Limb (tissue), 2 donors: ENCODE data around the gene TREM2.

Experiments used
- DNase-seq, 2 donors: peaks; one replicate each; pipeline ENCODE4 v3.0.0-alpha.2; 2016; ENCODE audit errors: extremely low spot score in 2 of 2

Gene TREM2

GRCh38 chr6:41182069-41183034 lies 19.4 kb upstream of the TREM2 start:
- DNase-seq = peak in 1 of 2 donors; percentile 47

- DNase-seq = no peak
These were observed 18.6 kb upstream of the TREM2 start for GRCh38 chr6:41181566-41181965.

- no peak for DNase-seq
These were observed 16.2 kb upstream of the TREM2 start for GRCh38 chr6:41179163-41179562.

- no peak for DNase-seq
These were observed 14.8 kb upstream of the TREM2 start for GRCh38 chr6:41177695-41178094.

- DNase-seq = no peak
These were observed 14.4 kb upstream of the TREM2 start for GRCh38 chr6:41177287-41177686.

- no peak for DNase-seq
These were observed 13.3 kb upstream of the TREM2 start for GRCh38 chr6:41176189-41176588.

GRCh38 chr6:41175084-41175483 lies 12.2 kb upstream of the TREM2 start:
- DNase-seq = no peak

- DNase-seq = no peak
These were observed 11.7 kb upstream of the TREM2 start for GRCh38 chr6:41174610-41175009.

- DNase-seq = no peak
These were observed 9.0 kb upstream of the TREM2 start for GRCh38 chr6:41171908-41172307.

GRCh38 chr6:41170547-41171160 lies 7.7 kb upstream of the TREM2 start:
- no peak for DNase-seq

- DNase-seq = peak; percentile 17 to 59
These were observed 4.5 kb upstream of the TREM2 start for GRCh38 chr6:41167173-41167963.

- no peak for DNase-seq
These were observed 1.7 kb upstream of the TREM2 start for GRCh38 chr6:41164551-41165120.

- DNase-seq = no peak
These were observed 452 bp upstream of the TREM2 start for GRCh38 chr6:41163419-41163717.

GRCh38 chr6:41161851-41162552 lies 914 bp downstream of the TREM2 start:
- DNase-seq = no peak

GRCh38 chr6:41161380-41161779 lies 1.5 kb downstream of the TREM2 start:
- DNase-seq = no peak

GRCh38 chr6:41160933-41161332 lies 2.0 kb downstream of the TREM2 start:
- DNase-seq = no peak

- peak in 1 of 2 donors; percentile 51 for DNase-seq
These were observed 3.4 kb downstream of the TREM2 start for GRCh38 chr6:41159415-41160082.

GRCh38 chr6:41157323-41157722 lies 5.6 kb downstream of the TREM2 start:
- no peak for DNase-seq

- DNase-seq = no peak
These were observed 6.1 kb downstream of the TREM2 start for GRCh38 chr6:41156771-41157170.

GRCh38 chr6:41156001-41156400 lies 6.9 kb downstream of the TREM2 start:
- DNase-seq = no peak
